Activated T-cell treated with anti-CD3 and anti-CD28 coated beads for 4 hours (primary cell): Measurements from ENCODE around the gene CLCA1.
"Not testable (repeated sequence)": the region's sequence is repeated elsewhere in the genome, so short reads cannot be mapped to it uniquely, and the experiment has no call there.

Experiments
- DNase-seq: peaks from one replicate; pipeline ENCODE4 v3.0.0-alpha.2; 2020

Gene CLCA1

DNA sequence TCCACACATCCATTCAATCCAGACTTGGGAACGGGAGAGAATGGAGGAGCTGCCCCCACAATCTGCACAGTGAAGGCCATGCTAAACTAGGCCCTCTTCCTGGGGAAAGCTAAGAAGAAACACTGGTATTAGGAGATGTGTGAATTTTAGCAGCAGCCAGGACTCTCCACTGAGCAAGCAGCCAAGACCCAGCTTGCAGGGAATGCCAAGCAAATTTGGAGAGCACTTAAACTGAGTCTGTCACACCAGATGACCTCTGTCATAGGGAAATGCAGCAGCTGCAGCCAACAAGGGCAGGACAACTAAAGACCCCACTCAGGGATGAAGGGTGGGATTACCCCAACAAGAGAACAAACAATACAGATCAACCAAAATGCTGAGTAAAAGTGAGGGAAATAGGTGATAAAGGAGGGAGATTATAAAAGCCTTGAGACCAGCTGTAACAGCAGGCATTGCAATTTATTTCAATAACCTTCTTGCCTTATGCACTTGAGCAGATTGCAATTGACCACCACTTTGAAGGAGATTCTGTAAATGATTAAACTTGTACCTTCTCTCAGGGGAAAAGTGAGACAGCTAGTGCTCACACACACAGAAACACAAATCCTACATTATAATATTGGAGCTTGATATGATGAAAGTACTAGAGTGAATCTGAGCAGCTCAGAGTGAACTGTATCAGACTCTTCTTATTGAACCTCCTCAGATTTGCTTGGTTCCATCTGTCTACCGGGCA lies 2.5 kb upstream of the CLCA1 start:
- DNase-seq, result no peak

GRCh38 chr1:86466986-86467385 lies 1.7 kb upstream of the CLCA1 start:
- no peak for DNase-seq

- no peak for DNase-seq
Observed at GRCh38 chr1:86470859-86471258, 2.1 kb downstream of the CLCA1 start.

DNA sequence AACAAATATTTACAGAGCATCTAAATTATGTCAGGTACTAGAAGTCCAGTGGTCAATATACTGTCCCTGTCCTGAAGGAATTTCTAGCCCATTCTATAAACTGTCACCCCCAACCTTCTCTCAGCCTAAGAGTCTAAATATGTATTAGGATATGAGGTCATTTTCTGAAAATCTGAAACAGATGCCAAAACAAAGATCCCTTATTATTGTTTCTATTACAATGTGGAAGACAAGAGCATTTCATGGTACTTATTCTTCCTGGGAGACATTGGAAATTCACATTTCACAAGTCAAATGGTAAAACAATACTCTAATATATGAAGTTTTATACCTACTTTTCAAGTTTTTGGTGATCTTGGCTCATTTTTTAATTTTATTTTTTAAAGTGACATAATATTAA lies 2.6 kb downstream of the CLCA1 start:
- no peak for DNase-seq

- DNase-seq, result no peak
Observed at GRCh38 chr1:86472152-86472551, 3.4 kb downstream of the CLCA1 start.

DNA sequence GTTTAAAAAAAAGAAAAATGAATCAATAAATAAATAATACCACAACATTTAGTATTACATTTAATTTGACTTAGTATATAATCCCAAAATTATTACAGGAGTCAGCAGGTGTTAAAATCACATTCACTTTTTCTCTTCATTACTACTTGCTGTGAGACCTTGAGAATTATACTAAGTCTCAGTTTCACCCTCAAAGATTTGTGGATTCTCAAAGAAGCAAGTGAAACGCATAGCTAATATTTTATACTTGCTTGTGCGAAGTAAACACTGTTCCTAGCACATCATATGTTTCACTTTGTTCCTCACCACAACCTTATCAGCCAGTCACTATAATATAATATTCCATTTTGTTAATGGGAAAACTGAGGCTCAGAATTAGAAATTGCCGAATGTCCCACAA lies 4.0 kb downstream of the CLCA1 start:
- no peak for DNase-seq

- no peak for DNase-seq
Observed at GRCh38 chr1:86477256-86477655, 8.5 kb downstream of the CLCA1 start.

GRCh38 chr1:86477682-86478081 lies 9.0 kb downstream of the CLCA1 start:
- no peak for DNase-seq

DNA sequence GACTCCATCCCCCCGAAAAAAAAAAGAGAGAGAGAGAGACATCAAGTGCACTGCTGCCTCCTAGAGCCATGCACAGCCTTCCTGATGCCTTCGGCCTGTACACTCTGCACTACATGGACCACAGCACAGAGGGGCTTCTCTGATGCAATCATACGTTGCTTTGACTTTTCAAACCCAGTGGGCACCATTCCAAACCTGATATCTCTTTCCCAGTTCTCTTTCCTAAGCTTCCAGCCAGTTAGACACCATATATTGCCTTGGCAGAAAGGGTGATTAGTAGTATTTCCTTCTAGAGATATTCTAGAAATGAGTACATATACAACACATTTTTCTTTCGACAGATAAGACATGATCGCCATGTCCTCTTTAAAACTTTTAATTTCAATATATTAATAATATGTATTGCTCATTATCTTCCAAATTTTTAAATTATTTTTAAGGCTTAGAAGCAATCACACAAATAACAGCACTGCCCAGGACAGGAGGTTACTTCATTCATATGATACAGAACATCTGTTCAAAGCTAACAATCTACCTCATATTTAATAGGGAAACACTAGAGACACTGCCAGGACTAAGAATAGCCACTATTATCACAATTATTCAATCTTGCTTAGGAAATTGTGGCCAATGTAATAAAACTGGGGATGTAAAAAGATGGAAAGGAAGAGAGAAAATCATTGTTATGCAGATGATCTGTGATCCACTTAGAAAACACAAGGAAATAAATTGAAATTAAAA lies 9.9 kb downstream of the CLCA1 start:
- DNase-seq, result no peak

- no peak for DNase-seq
Observed at GRCh38 chr1:86481966-86482365, 13.2 kb downstream of the CLCA1 start.

DNA sequence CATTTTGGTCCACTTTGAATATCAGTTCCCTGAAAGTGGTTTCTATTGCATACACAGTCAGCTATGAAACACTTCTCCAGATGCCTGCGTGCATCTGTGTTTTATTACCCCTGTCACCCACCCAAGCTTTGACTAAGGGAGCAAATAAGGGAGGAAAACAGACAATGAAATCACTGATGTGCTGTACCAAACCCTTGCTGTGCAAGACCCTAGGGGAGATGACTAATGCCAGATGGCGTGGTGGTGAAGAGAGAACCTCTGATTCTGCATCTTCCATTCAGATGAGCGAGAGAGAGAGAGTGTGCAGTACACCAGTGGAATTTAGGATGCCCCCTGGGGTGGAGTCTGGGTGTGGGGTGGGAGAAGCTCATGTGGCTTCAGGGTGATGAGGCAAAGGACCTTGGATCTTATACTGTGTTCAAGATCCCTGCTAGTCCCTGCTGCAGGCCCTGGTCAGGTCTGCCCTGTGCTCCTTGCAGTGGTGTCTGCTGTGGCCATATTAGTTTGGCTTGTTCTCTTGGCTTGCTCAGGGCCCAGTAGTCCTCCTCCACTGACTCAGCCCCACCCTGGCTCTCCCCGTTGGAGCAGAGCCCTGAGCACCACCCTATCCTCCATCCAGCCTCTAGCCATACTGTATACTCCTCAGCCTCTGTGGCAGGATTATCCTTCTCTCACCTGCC lies 18.5 kb downstream of the CLCA1 start:
- DNase-seq, result no peak

DNA sequence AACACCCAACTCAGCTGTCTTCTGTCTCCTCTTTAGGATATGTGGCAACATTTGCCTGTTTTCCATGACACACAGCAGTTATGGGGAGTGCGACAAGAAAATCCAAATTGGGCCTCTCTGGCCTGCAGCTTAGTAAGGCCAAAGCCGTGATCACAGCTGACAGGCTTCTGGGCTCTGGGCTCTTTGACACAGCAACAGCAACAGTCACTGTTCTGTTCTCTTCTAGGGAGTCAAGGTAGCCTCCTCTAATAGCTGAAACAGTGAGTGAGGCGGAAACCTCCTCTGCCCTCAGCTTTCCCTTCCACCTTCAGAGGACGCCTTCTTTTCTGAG lies 19.0 kb downstream of the CLCA1 start:
- no peak for DNase-seq

DNA sequence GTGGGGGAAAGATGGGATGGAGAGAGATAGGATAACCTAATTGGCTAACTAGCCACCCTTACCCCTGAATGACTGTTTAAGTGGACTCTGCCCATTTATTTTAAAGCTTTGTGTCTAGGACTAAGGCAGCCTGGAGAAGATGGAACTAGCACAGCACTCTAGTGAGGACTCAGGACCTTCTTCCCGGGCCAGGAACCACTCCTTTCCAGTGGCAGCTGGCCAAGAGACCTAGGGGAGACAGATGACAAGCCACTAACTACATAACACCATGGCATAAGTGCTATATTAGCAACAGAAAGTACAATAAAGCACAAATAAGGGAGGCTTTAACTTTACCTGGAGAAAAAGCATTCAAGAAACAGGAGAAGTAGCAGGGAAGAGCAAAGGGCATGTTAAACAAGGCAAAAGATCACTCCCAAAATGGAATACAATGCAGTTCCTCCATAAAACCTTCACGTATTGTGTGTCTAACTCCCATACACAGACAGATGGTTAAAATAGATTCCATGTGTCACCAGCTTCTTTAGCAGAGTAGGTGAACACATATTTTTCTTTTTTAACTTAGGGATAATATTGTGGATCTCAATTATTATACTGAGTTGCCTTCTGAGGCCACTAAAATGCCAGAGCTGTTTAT lies 20.6 kb downstream of the CLCA1 start:
- no peak for DNase-seq

DNA sequence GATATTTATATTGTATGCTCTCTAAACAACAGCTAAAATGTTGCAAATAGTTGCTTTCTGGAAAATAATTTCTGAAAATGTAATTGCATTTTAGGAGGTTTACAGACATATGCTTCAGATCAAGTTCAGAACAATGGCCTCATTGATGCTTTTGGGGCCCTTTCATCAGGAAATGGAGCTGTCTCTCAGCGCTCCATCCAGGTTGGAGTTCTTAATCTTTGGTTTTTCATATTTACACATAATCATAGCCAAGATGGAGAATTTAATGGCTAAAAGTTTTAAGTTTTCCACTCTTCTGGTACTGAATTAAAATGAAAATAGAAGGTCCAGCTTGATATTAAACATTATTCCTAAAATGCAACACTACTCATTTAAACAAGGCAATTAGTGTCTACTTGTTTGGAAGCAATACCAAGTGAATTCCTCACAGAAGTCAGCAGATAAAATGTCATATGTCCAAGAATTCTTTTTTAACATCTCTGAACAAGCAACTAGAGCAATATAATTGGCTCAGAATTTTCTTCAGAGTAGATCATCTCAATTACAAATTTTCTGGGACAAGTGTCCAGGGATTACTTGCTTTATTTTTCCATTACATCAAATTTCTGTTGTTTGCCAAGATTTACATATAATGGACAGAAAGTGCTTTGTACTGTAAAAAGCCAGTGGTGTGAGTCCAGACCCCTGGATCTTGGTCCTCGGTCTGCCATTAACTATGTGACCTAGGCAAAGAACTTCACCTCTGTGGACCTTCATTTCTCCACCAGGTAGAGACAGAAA lies 22.6 kb downstream of the CLCA1 start:
- DNase-seq, result no peak

- no peak for DNase-seq
Observed at GRCh38 chr1:86498281-86498680, 29.6 kb downstream of the CLCA1 start.

DNA sequence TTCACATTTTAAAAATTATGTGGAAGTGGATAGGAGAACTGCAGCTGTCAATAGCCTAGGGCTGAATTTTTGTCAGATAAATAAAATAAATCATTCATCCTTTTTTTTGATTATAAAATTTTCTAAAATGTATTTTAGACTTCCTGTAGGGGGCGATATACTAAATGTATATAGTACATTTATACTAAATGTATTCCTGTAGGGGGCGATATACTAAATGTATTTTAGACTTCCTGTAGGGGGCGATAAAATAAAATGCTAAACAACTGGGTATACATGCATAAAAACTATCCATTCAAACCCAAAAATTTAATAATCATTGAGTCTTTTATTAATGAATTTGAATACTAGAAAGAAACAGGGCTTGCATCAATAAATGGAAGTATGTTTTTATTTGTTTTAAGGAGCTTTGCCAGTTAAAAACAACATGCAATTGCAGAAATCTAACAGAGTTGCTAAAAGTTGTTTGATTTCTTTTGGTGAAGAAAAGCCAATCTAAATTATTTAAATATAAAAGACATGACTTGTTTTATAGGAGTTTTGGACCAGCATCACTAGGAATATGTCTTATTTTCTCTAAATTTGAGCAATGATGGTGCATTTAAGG lies 31.4 kb downstream of the CLCA1 start:
- DNase-seq, result no peak

GRCh38 chr1:86500714-86501113 lies 32.0 kb downstream of the CLCA1 start:
- no peak for DNase-seq

GRCh38 chr1:86502125-86502646 lies 33.5 kb downstream of the CLCA1 start:
- not testable (repeated sequence) for DNase-seq

DNA sequence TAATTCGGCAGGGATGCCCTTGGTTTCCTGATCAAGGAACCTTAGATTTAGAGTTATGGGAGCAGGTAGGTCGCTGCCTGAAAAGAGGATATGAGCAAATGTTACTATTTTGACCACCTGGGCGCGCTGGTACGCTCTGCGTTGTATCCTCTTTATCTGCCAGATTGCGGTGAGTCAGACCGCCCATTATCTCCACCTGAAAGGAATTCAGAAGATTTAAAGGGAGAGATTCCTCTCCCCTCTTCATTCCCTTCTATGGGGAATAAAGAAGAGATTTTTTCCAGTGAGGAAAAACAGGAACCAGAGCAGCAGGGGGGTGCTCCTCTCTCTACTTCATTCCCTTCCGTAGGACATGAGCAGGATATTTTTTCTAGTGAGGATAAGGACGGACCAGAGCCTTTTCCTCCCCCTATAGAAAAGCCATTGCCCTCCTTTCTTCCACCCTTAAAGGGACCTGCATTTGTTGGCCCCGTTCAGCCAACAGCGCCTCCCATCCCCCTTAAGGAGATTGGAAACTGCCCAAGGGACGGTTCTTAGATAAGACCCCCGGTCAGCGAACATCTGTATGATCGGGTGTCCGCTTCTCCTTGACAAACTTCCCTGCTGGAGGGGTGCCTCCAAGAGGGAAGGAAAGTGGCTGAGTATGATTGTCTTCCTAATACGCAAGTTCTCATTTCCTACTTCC lies 34.1 kb downstream of the CLCA1 start:
- DNase-seq, result no peak

DNA sequence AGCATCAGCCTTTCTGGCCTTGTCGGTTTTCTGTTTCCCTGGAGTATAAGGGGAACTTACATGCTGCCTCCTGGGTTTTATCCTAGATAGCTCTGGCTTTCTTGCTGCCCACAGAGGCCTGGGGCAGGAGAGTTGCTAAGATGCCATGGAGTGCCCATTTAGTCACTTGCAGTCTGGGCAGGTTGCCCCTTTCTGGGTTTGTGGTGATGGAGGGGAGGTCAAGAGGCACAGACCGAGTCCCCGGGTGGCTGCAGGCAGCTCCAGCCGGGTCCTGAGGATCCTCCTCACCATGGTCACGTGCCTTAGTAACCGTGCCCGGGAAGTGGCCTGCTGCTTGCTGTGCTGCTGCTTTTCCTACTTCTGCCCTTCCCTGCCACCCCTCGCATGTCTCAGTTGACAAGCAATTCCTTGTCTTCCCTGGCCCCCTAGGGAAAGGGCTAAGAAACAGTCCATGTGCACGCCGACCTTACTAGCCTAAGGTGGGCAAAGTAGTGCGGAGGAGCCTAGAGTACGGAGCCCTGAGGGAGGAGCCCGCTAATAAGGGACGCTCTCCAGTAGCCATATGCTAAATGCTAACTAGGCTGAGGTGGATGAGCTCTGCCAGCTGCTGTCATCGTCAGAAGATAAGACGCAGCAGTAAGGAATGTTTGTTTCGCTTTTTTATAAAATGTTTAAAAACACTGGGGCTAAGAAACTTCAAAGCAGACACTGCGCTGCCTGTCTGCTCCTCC lies 34.8 kb downstream of the CLCA1 start:
- DNase-seq, result no peak

DNA sequence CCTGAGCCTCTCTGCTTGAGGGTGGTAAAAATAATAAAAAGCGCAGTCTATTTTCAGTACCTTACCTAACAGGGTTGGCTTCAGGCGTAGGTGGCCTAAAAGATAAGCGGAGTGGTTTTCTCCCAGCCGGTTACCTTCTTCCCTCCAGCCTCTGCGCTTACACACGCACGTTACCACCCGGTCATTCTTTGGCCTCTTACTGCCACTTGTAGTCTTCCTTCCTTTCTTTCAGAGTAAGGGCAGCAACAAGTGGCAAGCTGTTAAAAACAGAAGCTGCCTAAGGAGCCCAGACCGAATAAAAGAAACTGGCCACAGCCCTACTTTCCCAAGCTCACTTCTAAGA lies 35.4 kb downstream of the CLCA1 start:
- no peak for DNase-seq
